K562 (cell line): ENCODE measurements around the gene MYOM1. TPM values are rescaled to one million over a fixed set of nuclear protein-coding genes. Genes with fewer than 3 reads are reported as not detected.
A peak's percentile ranks its signal among the peaks of the same experiment; 100 is the strongest.

Experiments
- BACH1 ChIP-seq: fragments of 200-800 bp; sonication (Bioruptor generic); IDR thresholded peaks from 2 replicates; pipeline ENCODE4 v1.6.1; 2016; ENCODE audit warnings: missing genetic modification characterization, missing compliant biosample characterization
- CHCHD3 ChIP-seq: fragments of 250-450 bp; sonication (Bioruptor Pico); IDR thresholded peaks from 2 replicates; pipeline ENCODE4 v2.1.2; 2022; ENCODE audit warnings: mild to moderate bottlenecking
- FOXK2 ChIP-seq, 2 experiments: fragments of 450-650 bp; IDR thresholded peaks in 1 of 2; conservative IDR thresholded peaks in 1 of 2; 2 replicates each; pipeline ENCODE4 v1.6.1; 2016; ENCODE audit warnings: low read depth in 2 of 2, mild to moderate bottlenecking in 1 of 2
- JUNB ChIP-seq: fragments of 450-650 bp; formaldehyde crosslinking; conservative IDR thresholded peaks from 2 replicates; pipeline ENCODE4 v1.4.0; 2020; ENCODE audit warnings: mild to moderate bottlenecking
- RAD51 ChIP-seq: fragments of 450-650 bp; IDR thresholded peaks from 2 replicates; pipeline ENCODE4 v1.7.1; 2016; ENCODE audit warnings: low read depth, mild to moderate bottlenecking, borderline replicate concordance
- RUNX1 ChIP-seq: sonication (generic); IDR thresholded peaks from 2 replicates; pipeline ENCODE4 v1.6.1; 2016; ENCODE audit warnings: antibody characterized with exemption, low read depth
- SETDB1 ChIP-seq: IDR thresholded peaks from one replicate; pipeline ENCODE4 v1.6.1; 2012; ENCODE audit warnings: low read length, control low read depth, inconsistent platforms
- SMAD4 ChIP-seq: fragments of 250-450 bp; sonication (Bioruptor Pico); conservative IDR thresholded peaks from 2 replicates; pipeline ENCODE4 v1.8.0; 2021; ENCODE audit warnings: inconsistent platforms, mild to moderate bottlenecking, moderate library complexity
- TCF3 ChIP-seq: sonication (generic); formaldehyde crosslinking; IDR thresholded peaks from 2 replicates; pipeline ENCODE4 v1.4.0; 2020; ENCODE audit warnings: mild to moderate bottlenecking, missing genetic modification reagents
- TEAD1 ChIP-seq, 2 experiments: fragments of 450-650 bp in 1 of 2; sonication (generic) in 1 of 2; formaldehyde crosslinking; IDR thresholded peaks; 2 replicates each; pipeline versions ENCODE4 v1.4.0 to v1.8.0; 2020 to 2022; ENCODE audit warnings: mild to moderate bottlenecking in 2 of 2, missing genetic modification reagents in 1 of 2
- ZFP91 ChIP-seq: sonication (generic); formaldehyde crosslinking; IDR thresholded peaks from 2 replicates; pipeline ENCODE4 v1.8.0; 2022; ENCODE audit warnings: mild to moderate bottlenecking, missing genetic modification reagents
- ZNF280A ChIP-seq: fragments of 450-650 bp; IDR thresholded peaks from 2 replicates; pipeline ENCODE4 v1.6.1; 2018; ENCODE audit warnings: mild to moderate bottlenecking, low read depth; ENCODE audit not compliant: partially characterized antibody
- ZNF507 ChIP-seq: conservative IDR thresholded peaks from 2 replicates; pipeline ENCODE4 v1.6.1; 2017; ENCODE audit warnings: missing genetic modification characterization, missing compliant biosample characterization
- ZNF609 ChIP-seq: sonication (generic); formaldehyde crosslinking; IDR thresholded peaks from 2 replicates; pipeline ENCODE4 v1.8.1; 2023; ENCODE audit warnings: missing genetic modification reagents, mild to moderate bottlenecking, borderline replicate concordance
- ZNF639 ChIP-seq, 2 experiments: fragments of 200-800 bp in 1 of 2; sonication (Bioruptor generic) in 1 of 2; sonication (generic) in 1 of 2; formaldehyde crosslinking in 1 of 2; IDR thresholded peaks in 1 of 2; conservative IDR thresholded peaks in 1 of 2; 2 replicates each; pipeline versions ENCODE4 v1.5.0 to v1.6.1; 2016 to 2020; ENCODE audit warnings: missing compliant biosample characterization in 1 of 2, missing genetic modification characterization in 1 of 2, missing genetic modification reagents in 1 of 2
- ZNF644 ChIP-seq: fragments of 200-800 bp; sonication (Bioruptor generic); IDR thresholded peaks from 2 replicates; pipeline ENCODE4 v1.6.1; 2016; ENCODE audit warnings: low read depth, missing genetic modification characterization, missing compliant biosample characterization
- polyA plus RNA-seq, 8 experiments: library from polyadenylated mRNA; depleted of rRNA in 4 of 8; stranded (reverse) in 5 of 8; unstranded in 3 of 8; fragments of >200 nt; fragmentation: Nextera tagmentation in 2 of 8; fragmentation: Illumina TruSeq in 1 of 8; extraction: Ambion mirVana in 2 of 8; extraction: Trizol in 1 of 8; gene quantifications; 2 replicates each; pipeline versions ENCODE4 v1.2.1 to v1.2.3, GENCODE V29; 2011 to 2014; ENCODE audit warnings: inconsistent platforms in 1 of 8, missing spikeins in 1 of 8
- total RNA-seq, 7 experiments: library from RNA; depleted of rRNA in 6 of 7; stranded (reverse); fragments of >200 nt in 6 of 7; fragmentation: Illumina TruSeq in 2 of 7; extraction: Trizol in 2 of 7; gene quantifications; 2 replicates each; pipeline versions ENCODE4 v1.2.1 to v1.2.3, GENCODE V29; 2011 to 2021; ENCODE audit warnings: low replicate concordance in 1 of 7

MYOM1 gene
- total and polyA plus RNA-seq, 9 of the 15 experiments (the other 6 are each of a cell fraction or from before 2014, with no cell fraction given), result 0.01 to 0.62 (median 0.25) TPM

GRCh38 chr18:3269241-3269913 lies 49.6 kb upstream of the MYOM1 start (continued):
- TF ChIP-seq ZNF609 (CRISPR knock-in tag) (no peak), RAD51 (0 out of 2 replicates have a peak, but pooled peaks have one; percentile 7), ZNF639 (CRISPR knock-in tag; conservative IDR thresholded peaks at IDR 0.05 in 1 of 2, IDR thresholded peaks at IDR 0.05 in 1 of 2) (no peak), ZNF280A (no peak), ZNF644 (tag) (no peak), SMAD4 (CRISPR knock-in tag) (no peak), TCF3 (no peak), CHCHD3 (CRISPR knock-in tag) (no peak), RUNX1 (no peak), SETDB1 (no peak), TEAD1 (CRISPR knock-in tag; IDR thresholded peaks at IDR 0.05) (no peak), ZFP91 (no peak), ZNF507 (tag) (no peak), BACH1 (tag) (no peak), JUNB (no peak), FOXK2 (conservative IDR thresholded peaks at IDR 0.05 in 1 of 2, IDR thresholded peaks at IDR 0.05 in 1 of 2; ENCODE audit: low read depth in 2 of 2) (no peak)
